Stimulated activated CD4-positive, alpha-beta T cell treated with anti-CD3 and anti-CD28 coated beads, TNF-alpha, amount 100 ng/mL, for 4 hours (primary cell): ENCODE measurements around the gene BICRA.
"Not testable (repeated sequence)": the region's sequence is repeated elsewhere in the genome, so short reads cannot be mapped to it uniquely, and the experiment has no call there.

Experiments
- DNase-seq, 3 experiments: peaks; one replicate each; pipeline ENCODE4 v3.0.0-alpha.2; 2020; ENCODE audit warnings: low read depth in 3 of 3

Gene BICRA

GRCh38 chr19:47608969-47609905 is at the start of gene BICRA:
TSS of gene BICRA (plus strand) at chr19:47609134. CDS start at chr19:47673575, 64,441 bp downstream.
- peak; percentile 53 to 62 (median 58) for DNase-seq

DNA sequence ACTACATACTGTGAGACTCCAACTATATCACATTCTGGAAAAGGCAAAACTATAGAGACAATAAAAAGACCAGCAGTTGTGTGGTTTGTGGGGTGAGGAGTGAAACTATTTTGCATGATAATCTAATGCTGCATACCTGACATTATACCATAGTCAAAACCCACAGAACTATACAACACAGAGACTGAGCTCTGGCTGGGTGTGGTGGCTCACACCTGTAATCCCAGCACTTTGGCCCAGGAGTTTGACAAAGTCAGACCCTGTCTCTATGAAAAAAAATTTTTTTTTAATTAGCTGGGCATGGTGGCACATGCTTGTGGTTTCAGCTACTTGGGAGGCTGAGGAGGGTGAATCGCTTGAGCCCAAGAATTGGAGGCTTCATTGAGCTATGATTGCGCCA is 47.9 kb upstream of the BICRA start:
- no peak for DNase-seq

DNA sequence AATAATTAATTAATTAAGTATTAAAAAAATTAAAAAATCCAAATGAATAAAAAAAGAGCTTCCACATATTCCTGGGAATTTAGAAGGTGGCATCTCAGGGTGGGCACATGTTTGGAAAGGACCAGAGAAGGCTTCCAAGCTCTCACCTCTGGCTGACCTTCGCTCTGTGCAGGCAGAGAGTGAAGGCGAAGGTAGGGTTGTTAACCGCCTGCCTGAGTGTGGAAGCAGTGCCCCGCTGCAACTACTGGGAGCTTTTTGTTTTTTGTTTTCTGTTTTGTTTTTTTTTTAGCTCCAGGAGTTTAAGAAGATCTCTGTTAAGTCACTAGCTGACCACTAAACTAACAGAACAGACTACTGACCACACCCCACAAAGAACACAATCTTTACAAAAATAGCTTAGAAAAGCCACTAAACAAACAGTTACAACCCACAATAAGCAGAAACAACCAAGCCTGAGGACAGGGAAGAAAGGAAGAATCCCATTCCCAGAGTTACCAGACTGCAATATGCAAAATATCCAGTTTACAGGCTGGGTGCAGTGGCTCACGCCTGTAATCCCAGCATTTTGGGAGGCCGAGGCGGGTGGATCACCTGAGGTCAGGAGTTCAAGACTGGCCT is 47.4 kb upstream of the BICRA start:
- DNase-seq, result no peak

- no peak for DNase-seq
These were observed 44.9 kb upstream of the BICRA start for GRCh38 chr19:47564081-47564480.

DNA sequence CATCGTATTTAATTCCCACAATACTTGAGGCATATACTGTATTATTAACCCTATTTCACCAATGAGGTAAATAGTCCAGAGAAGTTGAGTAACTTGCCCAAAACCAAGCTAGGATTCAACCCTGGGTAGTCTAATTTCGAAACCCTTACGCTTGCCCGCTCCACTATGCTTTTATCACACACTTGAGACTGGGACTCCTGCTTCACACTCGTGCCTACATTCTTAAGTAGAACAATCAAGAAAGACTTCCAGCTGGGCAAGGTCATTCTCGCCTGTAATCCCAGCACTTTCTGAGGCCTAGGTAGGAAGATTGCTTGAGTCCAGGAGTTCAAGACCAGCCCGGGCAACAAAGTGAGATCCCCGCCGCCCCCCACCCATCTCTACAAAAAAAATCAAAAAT is 39.6 kb upstream of the BICRA start:
- DNase-seq, result no peak

DNA sequence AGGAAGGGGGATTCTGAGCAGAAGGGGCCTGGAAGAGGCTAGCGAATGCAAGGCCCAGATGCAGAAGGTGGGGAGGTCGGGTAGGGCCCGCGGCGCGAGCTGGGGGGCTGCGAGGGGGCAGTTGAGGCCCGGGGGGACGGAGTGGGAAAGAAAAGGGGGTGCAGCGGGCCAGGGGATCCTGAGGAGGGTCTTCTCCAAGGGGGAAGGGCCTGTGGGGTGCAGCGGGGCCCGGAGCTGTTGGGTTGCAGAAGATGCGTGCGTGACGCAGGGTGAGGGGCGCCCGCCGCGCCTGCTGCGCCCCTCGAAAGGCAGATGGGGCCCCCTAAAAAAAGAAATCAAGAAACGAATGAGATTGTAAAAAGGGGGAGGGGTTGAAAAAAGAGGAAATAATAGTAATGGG is 36.3 kb upstream of the BICRA start:
- no peak for DNase-seq

DNA sequence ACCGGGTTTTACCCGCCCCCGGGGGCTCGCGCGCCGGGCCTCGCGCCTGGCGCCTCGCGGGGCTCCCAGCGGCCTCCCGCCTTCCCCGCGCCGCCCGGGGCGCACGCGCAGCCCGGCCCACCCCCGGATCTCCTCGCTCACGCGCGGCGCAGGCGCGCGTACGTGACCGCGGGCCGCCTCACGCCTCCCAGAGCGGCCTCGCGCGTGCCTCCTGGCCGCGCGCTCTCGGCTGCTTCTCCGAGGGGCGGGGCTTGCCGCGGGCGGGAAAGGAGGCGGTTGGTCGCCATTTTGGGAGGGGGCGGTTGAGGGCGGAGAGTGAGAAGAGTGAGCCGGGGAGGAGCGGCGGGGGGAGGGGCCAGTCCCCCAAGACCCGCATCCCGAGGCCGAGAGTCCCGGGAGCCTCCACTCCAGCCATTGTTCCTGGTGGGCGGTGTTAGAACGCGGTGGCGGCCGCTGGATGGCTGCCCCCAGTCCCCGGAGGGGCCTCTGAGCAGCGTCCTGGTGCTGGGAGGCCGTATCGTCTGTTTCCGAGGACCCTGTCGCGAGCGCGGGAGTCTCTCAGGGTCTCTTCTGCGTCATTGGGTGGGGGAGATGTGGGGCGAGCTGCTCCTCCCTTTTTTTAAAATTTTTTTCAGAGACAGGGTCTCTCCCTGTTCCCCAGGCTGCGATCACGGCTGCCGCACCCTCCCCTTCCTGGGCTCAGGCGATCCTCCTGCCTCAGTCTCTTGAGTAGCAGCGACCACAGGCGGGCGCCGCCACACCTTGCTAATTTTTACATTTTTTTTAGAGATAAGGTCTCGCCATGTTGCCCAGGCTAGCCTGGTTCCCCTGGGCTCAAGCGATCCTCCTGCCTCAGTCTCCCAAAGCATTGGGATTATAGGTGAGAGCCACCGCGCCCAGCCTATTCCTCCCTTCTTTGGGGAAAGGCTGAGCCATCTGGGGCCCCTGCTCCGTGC is 35.6 kb upstream of the BICRA start, which contains the start of gene ZNF541:
Gene ZNF541, minus strand, starts transcription at position 78 of the 956 bp plus-strand sequence. CDS start 17,292 bp downstream, outside the sequence.
- peak; percentile 58 to 88 (median 85) for DNase-seq

DNA sequence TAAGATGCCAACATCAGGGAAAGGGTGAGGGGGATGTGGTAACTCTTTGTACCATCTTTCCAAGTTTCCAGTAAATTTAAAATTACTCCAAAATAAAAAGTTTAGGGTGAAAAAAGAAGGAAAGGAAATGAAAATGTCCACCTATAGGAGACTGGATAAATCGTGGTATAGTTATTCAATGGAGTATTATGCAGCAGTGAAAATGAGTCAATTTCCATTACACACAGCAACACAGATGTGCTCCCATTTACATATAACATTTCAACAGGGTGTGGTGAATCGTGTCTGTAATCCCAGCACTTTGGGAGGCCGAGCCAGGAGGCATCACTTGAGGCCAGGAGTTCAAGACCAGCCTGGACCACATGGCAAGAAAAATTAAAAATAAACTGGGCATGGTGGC is 28.5 kb upstream of the BICRA start:
- no peak for DNase-seq

GRCh38 chr19:47581605-47582319 is 27.2 kb upstream of the BICRA start:
- no peak for DNase-seq

DNA sequence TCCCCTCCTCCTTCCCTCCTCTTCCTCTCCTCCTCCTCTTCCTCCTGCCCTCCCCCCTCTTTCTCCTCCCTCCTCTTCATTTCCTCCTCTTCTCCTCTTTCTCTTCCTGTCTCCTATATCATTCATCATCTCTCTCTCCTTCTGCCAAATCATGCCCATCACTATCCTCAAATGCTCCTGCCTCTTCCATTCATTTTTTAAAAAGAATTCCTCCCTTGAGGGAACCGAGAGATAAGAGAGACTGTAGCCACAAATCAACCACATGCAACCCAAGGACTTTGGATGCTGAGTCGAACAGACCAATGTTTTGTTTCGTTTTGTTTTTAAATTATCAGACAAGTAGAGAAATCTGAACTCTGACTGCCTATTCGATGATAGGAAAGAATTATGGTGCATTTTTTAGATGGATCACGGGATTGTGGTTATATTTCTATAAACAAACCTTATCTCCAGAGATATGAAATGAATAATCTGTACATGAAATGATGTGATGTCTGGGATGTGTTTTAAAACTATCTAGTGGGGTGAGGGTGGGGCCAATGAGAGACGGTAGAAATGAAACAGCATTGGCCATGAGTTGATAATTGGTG is 26.5 kb upstream of the BICRA start:
- DNase-seq, result no peak

DNA sequence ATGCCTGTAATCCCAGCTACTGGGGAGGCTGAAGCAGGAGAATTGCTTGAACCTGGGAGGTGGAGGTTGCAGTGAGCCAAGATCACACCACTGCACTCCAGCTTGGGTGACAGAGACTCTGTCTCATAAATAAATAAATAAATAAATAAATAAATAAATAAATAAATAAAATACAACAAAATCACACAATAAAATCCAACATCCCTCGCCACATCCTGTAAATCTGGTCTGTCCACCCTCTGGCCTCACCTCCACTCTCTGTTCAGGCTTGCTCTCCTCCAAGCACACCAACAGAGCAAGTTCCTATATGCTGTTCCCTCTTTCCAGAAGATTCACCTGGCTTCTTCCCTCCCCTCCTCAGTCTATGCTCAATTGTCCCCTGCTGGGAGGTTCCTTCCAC is 25.8 kb upstream of the BICRA start:
- not testable (repeated sequence) for DNase-seq

DNA sequence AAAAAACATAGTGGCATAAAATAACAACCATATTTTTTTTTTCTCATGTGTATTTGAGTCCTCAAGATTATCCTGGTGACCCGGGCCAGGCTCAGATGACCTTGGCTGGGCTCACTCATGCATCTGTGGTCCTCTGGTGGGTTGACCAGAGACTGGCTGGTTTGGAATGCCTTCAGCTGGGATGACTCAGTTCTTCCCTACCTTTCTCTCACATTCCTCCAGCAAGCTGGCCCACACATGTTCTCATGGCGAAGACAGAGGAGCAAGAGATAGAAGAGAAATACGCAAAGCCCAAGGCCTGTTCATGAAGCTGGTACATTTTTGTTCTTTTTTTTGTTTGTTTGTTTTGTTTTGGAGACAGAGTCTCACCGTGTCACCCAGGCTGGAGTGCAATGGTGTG is 21.6 kb upstream of the BICRA start:
- DNase-seq, result no peak

GRCh38 chr19:47589824-47590223 is 19.1 kb upstream of the BICRA start:
- no peak for DNase-seq

DNA sequence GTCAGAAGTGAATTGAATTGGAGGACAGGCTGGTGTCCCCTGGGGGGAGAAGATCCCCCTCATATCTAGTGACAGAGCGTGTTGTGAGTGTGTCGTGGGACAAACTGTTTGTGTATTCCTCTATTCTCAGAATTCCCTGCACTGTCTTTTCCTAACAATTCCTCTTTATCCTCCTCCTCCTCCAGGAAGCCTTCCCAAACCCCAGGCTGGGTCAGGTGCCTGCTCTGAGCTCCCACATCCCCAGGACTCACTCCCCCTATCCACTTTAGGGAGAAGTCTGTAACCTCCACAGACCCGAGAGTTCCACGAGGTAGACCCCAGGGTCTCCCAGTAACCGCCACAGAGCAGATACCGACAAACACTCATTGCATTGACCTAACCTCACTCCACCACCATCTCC is 15.1 kb upstream of the BICRA start:
- DNase-seq, result no peak

DNA sequence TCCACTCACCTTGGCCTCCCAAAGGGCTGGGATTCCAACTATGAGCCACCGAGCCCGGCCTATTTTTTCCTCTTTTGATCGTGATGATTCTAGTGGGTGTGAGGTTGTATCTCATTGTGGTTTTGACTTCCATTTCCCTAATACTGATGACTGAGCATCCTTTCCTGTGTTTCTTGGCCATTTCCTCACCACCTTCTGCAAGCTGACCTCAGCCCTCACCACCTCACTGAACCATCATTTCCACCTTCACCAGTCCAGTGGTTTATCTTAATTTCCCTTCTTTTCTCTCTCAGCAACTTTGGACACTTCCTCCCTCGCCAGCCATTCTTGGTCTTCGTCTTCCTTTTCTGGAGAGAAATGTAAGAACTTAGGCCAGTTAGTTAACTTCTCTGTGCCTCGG is 13.0 kb upstream of the BICRA start:
- DNase-seq, result no peak

GRCh38 chr19:47598407-47599349 is 10.3 kb upstream of the BICRA start:
- no peak for DNase-seq

- not testable (repeated sequence) for DNase-seq
These were observed 9.2 kb upstream of the BICRA start for GRCh38 chr19:47599671-47600245.

- peak; percentile 98 to 99 (median 99) for DNase-seq
These were observed 8.4 kb upstream of the BICRA start for GRCh38 chr19:47600246-47601179.
